ENCODE results near the gene KIAA1671.

The KIAA1671 gene

DNA sequence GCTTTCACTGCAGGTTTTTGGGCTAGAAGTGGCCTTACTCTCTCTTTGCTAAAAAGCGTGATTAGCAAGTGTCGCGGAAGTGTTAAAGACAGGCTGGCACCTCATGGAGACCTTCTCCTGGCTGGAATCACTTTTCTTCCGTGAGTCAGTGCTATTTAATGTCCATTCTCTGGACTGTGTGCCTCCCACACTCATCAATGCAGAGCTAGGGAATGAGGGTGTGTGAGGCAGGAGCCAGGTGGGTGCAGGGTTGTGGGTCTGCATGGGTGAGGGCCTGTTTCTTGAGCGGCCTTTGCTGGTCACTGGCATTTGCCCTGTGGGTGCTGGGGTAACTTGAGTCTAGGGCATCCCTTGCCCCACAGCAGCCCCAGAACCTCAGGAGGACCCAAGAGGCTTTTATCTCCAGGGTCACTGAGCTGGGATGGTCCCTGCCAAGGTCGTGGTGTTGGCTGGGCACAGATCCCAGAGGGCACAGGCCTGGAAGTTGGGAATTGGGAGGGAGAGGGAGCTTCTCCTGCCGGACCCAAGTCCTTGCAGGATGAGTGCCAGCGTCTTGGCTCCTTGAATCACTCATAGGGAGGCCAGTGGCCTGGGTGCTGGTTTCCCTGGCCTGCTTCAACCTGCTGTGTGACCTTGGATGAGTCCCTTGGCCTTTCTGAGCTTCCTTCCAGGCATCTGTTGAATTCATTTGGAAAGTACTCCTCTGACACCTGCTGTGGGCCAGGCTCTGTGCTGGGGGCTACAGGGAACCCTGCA, 30.0 kb downstream of the KIAA1671 start:
- TF ChIP-seq, protein P1, sequence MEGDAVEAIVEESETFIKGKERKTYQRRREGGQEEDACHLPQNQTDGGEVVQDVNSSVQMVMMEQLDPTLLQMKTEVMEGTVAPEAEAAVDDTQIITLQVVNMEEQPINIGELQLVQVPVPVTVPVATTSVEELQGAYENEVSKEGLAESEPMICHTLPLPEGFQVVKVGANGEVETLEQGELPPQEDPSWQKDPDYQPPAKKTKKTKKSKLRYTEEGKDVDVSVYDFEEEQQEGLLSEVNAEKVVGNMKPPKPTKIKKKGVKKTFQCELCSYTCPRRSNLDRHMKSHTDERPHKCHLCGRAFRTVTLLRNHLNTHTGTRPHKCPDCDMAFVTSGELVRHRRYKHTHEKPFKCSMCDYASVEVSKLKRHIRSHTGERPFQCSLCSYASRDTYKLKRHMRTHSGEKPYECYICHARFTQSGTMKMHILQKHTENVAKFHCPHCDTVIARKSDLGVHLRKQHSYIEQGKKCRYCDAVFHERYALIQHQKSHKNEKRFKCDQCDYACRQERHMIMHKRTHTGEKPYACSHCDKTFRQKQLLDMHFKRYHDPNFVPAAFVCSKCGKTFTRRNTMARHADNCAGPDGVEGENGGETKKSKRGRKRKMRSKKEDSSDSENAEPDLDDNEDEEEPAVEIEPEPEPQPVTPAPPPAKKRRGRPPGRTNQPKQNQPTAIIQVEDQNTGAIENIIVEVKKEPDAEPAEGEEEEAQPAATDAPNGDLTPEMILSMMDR (conservative IDR thresholded peaks at IDR 0.05), result no peak
- TF ChIP-seq ZFX (IDR thresholded peaks at IDR 0.05), result no peak
- no peak overlapping the region for H3K27ac ChIP-seq

DNA sequence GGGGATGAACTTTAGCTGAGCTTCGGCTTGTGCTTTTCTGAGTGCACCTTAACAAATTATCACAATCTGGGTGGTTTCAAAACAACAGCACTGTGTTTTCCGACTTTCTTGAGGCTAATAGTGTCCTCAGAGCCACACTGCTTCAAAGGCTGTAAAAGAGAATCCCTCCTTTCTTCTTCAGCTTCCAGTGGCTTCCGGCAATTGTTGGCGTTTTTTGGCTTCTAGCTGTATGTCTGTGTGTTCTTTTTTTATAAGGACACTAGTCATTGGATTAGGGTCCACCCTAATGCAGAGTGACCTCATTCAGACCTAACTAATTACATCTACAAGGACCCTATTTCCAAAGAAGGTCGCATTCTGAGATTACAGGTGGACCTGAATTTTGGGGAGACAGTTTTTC, 30.6 kb downstream of the KIAA1671 start:
- H3K27ac ChIP-seq, result no peak overlapping the region
- TF ChIP-seq ZFX (IDR thresholded peaks at IDR 0.05), result no peak
- TF ChIP-seq, protein P1 (conservative IDR thresholded peaks at IDR 0.05), result no peak

DNA sequence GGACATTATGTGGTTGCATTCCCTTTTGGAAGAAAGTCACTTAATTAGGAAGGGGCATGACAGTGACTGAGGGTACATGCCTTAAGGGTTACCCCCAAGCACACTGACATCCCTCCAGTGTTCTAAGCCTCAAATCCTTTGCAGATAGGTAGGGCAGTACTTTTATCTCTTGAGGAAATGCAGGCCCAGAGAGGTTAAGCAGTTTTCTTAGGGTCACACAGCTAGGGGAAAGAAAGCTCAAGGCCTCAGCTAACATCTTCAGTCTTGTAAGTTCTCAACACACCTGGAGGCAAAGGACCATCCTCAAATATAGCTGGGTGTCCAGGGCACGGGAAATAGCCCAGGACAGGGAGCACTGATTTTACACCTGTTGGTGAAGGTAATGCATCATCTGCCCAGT, 31.6 kb downstream of the KIAA1671 start:
- H3K27ac ChIP-seq, result no peak overlapping the region
- TF ChIP-seq ZFX (IDR thresholded peaks at IDR 0.05), result no peak
- TF ChIP-seq, protein P1 (conservative IDR thresholded peaks at IDR 0.05), result no peak

DNA sequence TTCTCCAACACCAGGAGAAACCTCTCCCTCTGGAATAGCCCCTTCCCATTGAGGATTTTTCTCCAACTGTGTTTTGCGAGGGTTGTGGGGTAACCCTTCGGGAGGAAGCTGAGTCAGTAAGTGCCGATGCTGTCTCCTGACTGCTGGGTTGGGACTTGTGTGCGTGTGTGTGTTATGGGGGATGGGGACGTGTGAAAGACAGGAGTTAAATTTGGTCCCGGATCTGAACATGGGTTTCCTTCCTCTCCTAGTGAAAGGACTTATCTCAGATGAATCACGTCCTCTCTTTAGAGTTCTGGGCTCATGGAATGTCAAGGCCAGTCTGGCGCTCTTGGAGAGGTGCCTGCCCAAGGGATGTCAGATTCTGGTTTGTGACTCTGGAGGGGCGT, 33.3 kb downstream of the KIAA1671 start:
- H3K27ac ChIP-seq, result no peak overlapping the region
- TF ChIP-seq, protein P1 (conservative IDR thresholded peaks at IDR 0.05), result no peak
- no peak for TF ChIP-seq ZFX (IDR thresholded peaks at IDR 0.05)

DNA sequence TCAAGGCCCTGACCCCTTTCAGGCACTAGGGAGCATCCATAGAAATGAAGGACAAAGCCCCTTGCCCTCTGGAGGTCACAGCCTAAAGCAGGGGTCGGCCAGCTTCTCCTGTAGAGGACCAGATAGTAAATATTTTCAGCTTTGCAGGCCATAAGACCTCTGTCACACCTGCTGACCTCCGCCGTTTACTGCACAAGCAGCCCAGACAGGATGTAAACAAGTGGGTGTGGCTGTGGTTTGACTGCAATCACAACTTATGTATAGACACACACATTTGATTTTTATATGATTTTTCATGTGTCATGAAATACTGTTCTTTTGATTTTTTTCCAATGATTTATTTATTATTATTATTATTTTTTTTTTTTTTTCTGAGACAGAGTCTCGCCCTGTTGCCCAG, 34.3 kb downstream of the KIAA1671 start:
- no peak overlapping the region for H3K27ac ChIP-seq
- TF ChIP-seq, protein P1 (conservative IDR thresholded peaks at IDR 0.05), result no peak
- TF ChIP-seq ZFX (IDR thresholded peaks at IDR 0.05), result no peak

DNA sequence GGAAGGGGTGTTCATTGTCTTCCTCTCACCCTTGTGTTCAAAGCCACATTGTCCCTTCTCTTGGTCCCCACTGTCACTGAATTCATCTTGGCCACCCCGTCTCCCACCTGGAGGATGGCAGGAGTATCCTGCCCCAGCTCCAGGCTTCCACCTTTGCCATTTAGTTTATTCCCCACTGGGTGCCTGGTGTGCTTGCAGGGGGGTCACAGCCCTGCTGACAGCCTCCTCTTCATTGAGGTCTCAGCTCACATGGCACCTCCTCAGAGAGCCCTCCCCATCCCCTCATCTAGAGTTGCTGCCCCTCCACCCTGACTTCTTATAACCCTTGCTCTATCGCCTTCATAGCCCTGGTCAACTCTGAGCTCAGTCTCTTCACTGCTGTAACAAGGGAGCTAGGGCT, 36.6 kb downstream of the KIAA1671 start:
- H3K27ac ChIP-seq, result no peak overlapping the region
- TF ChIP-seq ZFX (IDR thresholded peaks at IDR 0.05), result no peak
- TF ChIP-seq, protein P1 (conservative IDR thresholded peaks at IDR 0.05), result no peak

DNA sequence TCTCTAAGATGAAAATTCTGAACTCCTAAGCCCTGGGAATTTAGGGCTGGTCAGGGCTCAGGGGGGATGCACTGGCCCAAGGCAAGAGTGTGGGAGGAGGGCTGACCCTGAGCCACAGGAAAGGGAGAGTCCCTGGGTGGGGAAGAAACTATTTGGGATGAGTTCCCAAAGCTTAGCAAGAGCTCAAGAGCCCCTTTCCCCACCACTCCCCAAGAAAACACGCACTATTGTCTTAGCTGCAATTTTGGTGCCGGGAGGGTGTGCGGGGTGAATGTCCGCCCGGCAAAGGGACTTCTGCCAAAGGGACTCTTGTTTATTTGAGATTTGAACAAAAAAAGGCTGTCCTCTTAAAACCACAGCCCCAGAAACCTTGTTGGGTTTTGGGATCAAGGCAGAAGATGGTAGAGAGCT, 37.0 kb downstream of the KIAA1671 start:
- no peak for TF ChIP-seq ZFX (IDR thresholded peaks at IDR 0.05)
- TF ChIP-seq, protein P1 (conservative IDR thresholded peaks at IDR 0.05), result no peak
- H3K27ac ChIP-seq, result no peak overlapping the region
